ENCODE results near the gene NAPB.

The NAPB gene

DNA sequence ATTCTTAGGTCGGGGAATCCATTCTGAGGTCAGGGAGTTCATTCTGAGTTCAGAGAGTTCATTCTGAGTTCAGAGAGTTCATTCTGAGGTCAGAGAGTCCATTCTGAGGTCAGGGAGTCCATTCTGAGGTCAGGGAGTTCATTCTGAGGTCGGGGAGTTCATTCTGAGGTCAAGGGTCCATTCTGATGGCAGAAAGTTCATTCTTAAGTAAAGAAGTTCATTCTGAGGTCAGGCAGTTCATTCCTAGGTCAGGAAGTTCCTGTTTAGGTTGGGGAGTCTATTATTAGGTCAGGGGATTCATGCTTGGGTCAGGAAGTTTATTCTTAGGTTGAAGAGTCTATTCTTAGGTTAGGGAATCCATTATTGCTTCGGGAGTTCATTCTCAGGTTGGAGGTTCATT lies 87.2 kb downstream of the NAPB start:
- no peaks in the 10 kb centered on the region for H3K36me3 ChIP-seq
- H3K4me1 ChIP-seq (ENCODE audit: control insufficient read depth in 1 of 2, insufficient read depth in 1 of 2, low read depth in 1 of 2, low read length in 1 of 2) = no peaks in the 10 kb centered on the region
- H3K27me3 ChIP-seq = no peaks in the 10 kb centered on the region
- H3K27ac ChIP-seq = no peak overlapping the region
- no peaks in the 10 kb centered on the region for H3K9me3 ChIP-seq
- no peak overlapping the region for H3K4me3 ChIP-seq (ENCODE audit: low read depth in 1 of 2, low read length in 1 of 2)
- TF ChIP-seq, protein P1, sequence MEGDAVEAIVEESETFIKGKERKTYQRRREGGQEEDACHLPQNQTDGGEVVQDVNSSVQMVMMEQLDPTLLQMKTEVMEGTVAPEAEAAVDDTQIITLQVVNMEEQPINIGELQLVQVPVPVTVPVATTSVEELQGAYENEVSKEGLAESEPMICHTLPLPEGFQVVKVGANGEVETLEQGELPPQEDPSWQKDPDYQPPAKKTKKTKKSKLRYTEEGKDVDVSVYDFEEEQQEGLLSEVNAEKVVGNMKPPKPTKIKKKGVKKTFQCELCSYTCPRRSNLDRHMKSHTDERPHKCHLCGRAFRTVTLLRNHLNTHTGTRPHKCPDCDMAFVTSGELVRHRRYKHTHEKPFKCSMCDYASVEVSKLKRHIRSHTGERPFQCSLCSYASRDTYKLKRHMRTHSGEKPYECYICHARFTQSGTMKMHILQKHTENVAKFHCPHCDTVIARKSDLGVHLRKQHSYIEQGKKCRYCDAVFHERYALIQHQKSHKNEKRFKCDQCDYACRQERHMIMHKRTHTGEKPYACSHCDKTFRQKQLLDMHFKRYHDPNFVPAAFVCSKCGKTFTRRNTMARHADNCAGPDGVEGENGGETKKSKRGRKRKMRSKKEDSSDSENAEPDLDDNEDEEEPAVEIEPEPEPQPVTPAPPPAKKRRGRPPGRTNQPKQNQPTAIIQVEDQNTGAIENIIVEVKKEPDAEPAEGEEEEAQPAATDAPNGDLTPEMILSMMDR (IDR thresholded peaks at IDR 0.05) = no peak

DNA sequence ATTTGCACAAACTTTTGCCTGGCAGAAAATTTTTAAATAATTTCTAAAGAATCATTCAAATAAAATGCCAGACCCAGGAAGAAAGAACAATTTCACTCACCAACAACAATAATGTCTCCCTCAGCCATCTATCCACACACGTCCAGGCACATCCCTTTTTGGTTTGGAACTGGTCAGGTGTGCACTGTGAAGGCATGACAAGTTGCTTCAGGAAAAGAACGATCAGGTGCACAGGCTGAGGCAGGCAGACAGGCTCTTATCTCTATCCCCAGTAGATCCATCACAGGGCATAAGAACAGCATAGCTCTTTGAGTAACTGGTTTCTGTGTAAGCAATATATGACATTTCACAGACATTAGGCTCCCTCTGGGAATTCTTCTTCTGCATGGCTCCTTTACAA lies 88.8 kb downstream of the NAPB start:
- Histone ChIP-seq H3K9me3 (no peaks in the 10 kb centered on the region), H3K4me3 (ENCODE audit: low read depth in 1 of 2, low read length in 1 of 2) (no peak overlapping the region), H3K27me3 (no peaks in the 10 kb centered on the region), H3K27ac (no peak overlapping the region), H3K4me1 (ENCODE audit: control insufficient read depth in 1 of 2, insufficient read depth in 1 of 2, low read depth in 1 of 2, low read length in 1 of 2) (no peaks in the 10 kb centered on the region), H3K36me3 (no peaks in the 10 kb centered on the region)
- TF ChIP-seq, protein P1 (IDR thresholded peaks at IDR 0.05) = no peak

DNA sequence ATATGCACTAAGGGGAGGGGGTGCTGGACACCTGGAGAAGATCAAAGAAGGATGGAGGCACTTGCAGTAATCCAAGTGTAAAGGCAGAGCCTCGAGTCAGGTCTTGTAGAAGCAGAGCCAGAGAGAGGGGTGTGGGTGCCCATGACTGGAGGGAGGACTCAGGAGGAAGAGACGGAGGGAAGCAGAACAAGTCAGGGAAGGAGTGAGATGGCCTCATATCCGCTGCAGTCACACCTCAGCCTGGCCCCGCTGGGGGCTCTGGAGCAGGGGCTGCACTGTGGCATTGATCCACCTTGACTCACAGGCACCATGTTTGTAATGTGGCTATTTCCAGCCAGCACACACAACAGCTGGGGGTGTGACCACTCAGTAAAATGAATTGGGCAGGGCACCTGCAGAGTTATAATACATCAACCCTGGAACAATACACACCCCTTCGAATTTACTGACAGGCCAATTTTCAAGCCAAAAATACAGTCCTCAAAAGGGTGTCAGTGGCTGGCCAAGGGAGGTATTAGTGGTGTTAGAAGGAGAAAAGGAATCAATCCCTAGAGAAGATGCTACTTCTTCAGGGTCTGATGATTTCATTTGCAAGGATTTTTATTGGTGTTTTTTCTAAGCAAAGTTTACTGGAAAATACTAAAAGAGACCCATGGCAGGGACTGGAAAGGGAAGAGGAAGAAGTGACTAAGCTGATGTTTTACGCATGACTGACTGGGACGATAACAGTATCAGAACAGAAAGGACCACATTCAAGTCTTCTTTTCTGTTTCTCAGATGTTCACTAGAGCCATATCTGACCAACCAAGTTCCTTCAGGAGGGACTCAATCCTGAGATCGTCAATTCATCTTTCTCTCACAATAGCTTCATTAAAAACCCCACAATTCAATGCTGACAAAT lies 89.6 kb downstream of the NAPB start:
- H3K4me1 ChIP-seq (ENCODE audit: control insufficient read depth in 1 of 2, insufficient read depth in 1 of 2, low read depth in 1 of 2, low read length in 1 of 2) = no peaks in the 10 kb centered on the region
- H3K36me3 ChIP-seq = no peaks in the 10 kb centered on the region
- H3K9me3 ChIP-seq = no peaks in the 10 kb centered on the region
- no peaks in the 10 kb centered on the region for H3K27me3 ChIP-seq
- H3K4me3 ChIP-seq (ENCODE audit: low read depth in 1 of 2, low read length in 1 of 2) = no peak overlapping the region
- H3K27ac ChIP-seq = no peak overlapping the region
- TF ChIP-seq, protein P1 (IDR thresholded peaks at IDR 0.05) = no peak

DNA sequence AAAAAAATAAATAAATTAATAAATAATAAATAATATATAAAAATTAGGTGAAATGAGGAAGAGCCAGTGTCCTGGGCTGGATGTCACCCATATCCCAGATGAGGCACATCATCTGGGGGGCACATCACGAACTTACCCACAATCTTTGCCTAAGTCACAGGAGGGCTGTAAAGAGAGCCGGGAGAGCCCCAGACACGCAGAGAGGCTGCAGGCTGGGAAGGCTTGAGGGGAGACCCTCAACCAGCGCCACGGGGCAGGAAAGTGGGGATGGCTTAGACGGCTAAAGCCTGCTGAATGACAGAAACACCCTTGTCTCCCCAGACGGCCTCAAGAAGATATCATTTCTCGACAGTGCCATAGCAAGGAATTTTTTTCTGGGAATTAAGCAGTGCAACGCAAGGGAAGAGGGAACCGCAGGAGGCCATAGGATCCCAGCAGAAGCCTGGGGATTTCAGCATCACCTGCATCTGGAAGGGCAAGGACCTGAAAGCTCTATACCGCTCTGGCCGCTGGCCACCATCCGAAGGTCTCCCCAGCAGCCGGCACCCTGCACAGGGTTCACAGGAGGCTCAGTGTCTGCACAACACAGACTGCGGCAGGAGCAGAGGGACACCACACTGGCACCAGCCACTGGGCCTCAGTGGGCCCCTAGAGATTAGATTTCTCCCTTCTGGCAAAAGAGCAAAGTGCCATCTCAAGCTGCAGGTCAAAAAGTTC lies 93.5 kb downstream of the NAPB start:
- Histone ChIP-seq H3K4me3 (ENCODE audit: low read depth in 1 of 2, low read length in 1 of 2) (no peak overlapping the region), H3K9me3 (no peaks in the 10 kb centered on the region), H3K27me3 (no peaks in the 10 kb centered on the region), H3K4me1 (ENCODE audit: control insufficient read depth in 1 of 2, insufficient read depth in 1 of 2, low read depth in 1 of 2, low read length in 1 of 2) (no peaks in the 10 kb centered on the region), H3K27ac (no peak overlapping the region), H3K36me3 (no peaks in the 10 kb centered on the region)
- TF ChIP-seq, protein P1 (IDR thresholded peaks at IDR 0.05) = no peak

DNA sequence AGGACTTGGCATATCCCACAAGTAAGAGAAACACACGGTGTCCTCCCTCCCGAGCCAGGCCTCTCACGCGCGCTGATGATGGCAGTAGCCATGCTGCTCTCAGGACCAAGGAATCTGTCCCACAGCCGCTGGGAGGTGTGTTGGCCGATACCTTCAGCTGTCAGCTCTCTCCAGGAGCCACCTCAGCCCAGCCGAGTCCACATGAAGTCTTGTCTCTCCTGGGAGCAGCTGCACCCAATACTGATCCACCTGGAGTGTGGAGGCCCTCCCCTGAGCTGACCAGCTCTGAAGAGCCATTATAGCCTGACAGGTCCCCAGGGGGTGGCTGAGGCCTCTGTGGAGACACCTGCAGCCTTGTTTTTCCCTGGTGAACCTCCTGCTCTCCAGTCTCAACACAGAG lies 94.5 kb downstream of the NAPB start:
- H3K36me3 ChIP-seq = no peaks in the 10 kb centered on the region
- H3K27me3 ChIP-seq = no peaks in the 10 kb centered on the region
- H3K27ac ChIP-seq = no peak overlapping the region
- H3K4me1 ChIP-seq (ENCODE audit: control insufficient read depth in 1 of 2, insufficient read depth in 1 of 2, low read depth in 1 of 2, low read length in 1 of 2) = no peaks in the 10 kb centered on the region
- H3K4me3 ChIP-seq (ENCODE audit: low read depth in 1 of 2, low read length in 1 of 2) = no peak overlapping the region
- TF ChIP-seq, protein P1 (IDR thresholded peaks at IDR 0.05) = no peak
- H3K9me3 ChIP-seq = no peaks in the 10 kb centered on the region

Measured in neutrophil (primary cell).